Uterus (tissue), 4 donors: ENCODE measurements around the gene GPRC5C. TPM values are rescaled to one million over a fixed set of nuclear protein-coding genes. Genes with fewer than 3 reads are reported as not detected.

Experiments used
- DNase-seq, 2 donors: peaks; one replicate each; pipeline ENCODE4 v3.0.0-alpha.2; 2019 to 2020
- H3K27ac ChIP-seq, 2 donors: fragments of 200-600 bp; sonication (generic); 1 replicate in 1 of 2; 2 replicates in 1 of 2; pipeline ENCODE4 v1.5.1; 2016 to 2018
- H3K27me3 ChIP-seq, 2 donors: fragments of 200-600 bp; sonication (generic); one replicate each; pipeline ENCODE4 v1.5.1; 2018 to 2019; ENCODE audit warnings: control low read depth in 1 of 2
- H3K36me3 ChIP-seq, 2 donors: fragments of 200-600 bp; sonication (generic); one replicate each; pipeline ENCODE4 v1.5.1; 2019; ENCODE audit warnings: control low read depth in 1 of 2
- H3K4me1 ChIP-seq, 2 donors: fragments of 200-600 bp; sonication (generic); one replicate each; pipeline ENCODE4 v1.5.1; 2018 to 2019; ENCODE audit warnings: control low read depth in 1 of 2
- H3K4me3 ChIP-seq, 2 donors: fragments of 200-600 bp; sonication (generic); 1 replicate in 1 of 2; 2 replicates in 1 of 2; pipeline ENCODE4 v1.5.1; 2018 to 2019; ENCODE audit warnings: mild to moderate bottlenecking in 1 of 2
- H3K9me3 ChIP-seq, 2 donors: fragments of 200-600 bp; sonication (generic); one replicate each; pipeline ENCODE4 v1.5.1; 2019; ENCODE audit warnings: control low read depth in 1 of 2
- POLR2A ChIP-seq, 2 donors: fragments of 450-650 bp; IDR thresholded peaks; one replicate each; pipeline ENCODE4 v1.6.1; 2016; ENCODE audit warnings: antibody characterized with exemption in 2 of 2, mild to moderate bottlenecking in 1 of 2, moderate library complexity in 1 of 2
- intact Hi-C: fragments of 100-400 bp; cut with DNase I; formaldehyde crosslinking; loops from one replicate; pipeline ENCODE4 v1.15.1; 2023; ENCODE audit warnings: low total_unique reads
- total RNA-seq, 4 donors: library from RNA; depleted of rRNA in 3 of 4; stranded (reverse); fragments of >200 nt in 3 of 4; gene quantifications; one replicate each; pipeline versions ENCODE4 v1.1.0 to v1.2.4, GENCODE V29; 2014 to 2023
- TF ChIP-seq, protein P1 (sequence below), 4 experiments: fragments of 200-600 bp in 2 of 4; fragments of 450-650 bp in 2 of 4; sonication (generic) in 2 of 4; IDR thresholded peaks; one replicate each; pipeline ENCODE4 v1.5.1; 2016 to 2019; ENCODE audit warnings: antibody characterized with exemption in 4 of 4, mild to moderate bottlenecking in 2 of 4, moderate library complexity in 1 of 4
- donor health status: DM: yes; HTN: yes; CAD: no.

GPRC5C gene
- total RNA-seq, 4 donors from 2014 or later = 2.8 to 56.8 (median 27.6) TPM

GRCh38 chr17:74447628-74448159, 15.8 kb downstream of the GPRC5C start:
- TF ChIP-seq POLR2A (IDR thresholded peaks at IDR 0.05) = no peak
- TF ChIP-seq, protein P1, sequence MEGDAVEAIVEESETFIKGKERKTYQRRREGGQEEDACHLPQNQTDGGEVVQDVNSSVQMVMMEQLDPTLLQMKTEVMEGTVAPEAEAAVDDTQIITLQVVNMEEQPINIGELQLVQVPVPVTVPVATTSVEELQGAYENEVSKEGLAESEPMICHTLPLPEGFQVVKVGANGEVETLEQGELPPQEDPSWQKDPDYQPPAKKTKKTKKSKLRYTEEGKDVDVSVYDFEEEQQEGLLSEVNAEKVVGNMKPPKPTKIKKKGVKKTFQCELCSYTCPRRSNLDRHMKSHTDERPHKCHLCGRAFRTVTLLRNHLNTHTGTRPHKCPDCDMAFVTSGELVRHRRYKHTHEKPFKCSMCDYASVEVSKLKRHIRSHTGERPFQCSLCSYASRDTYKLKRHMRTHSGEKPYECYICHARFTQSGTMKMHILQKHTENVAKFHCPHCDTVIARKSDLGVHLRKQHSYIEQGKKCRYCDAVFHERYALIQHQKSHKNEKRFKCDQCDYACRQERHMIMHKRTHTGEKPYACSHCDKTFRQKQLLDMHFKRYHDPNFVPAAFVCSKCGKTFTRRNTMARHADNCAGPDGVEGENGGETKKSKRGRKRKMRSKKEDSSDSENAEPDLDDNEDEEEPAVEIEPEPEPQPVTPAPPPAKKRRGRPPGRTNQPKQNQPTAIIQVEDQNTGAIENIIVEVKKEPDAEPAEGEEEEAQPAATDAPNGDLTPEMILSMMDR (IDR thresholded peaks at IDR 0.05) = no peak
- Histone ChIP-seq H3K9me3 (no peaks in the 10 kb centered on the region), H3K36me3 (no peaks in the 10 kb centered on the region), H3K4me1 (peaks cover 0 to 8% of the 10 kb centered on the region in 2 donors), H3K27ac (peak overlapping the region; percentile 66 to 76), H3K27me3 (no peaks in the 10 kb centered on the region), H3K4me3 (no peak overlapping the region)
- intact Hi-C loops = no loop called here
- DNase-seq = no peak

- TF ChIP-seq POLR2A (IDR thresholded peaks at IDR 0.05) = no peak
- TF ChIP-seq, protein P1 (IDR thresholded peaks at IDR 0.05) = no peak
- no peaks in the 10 kb centered on the region for H3K9me3 ChIP-seq
- H3K4me3 ChIP-seq = no peak overlapping the region
- no peaks in the 10 kb centered on the region for H3K27me3 ChIP-seq
- peak overlapping the region; percentile 4 to 50 for H3K27ac ChIP-seq
- DNase-seq = no peak
- intact Hi-C loops = no loop called here
- H3K36me3 ChIP-seq = no peaks in the 10 kb centered on the region
- peaks cover 0 to 5% of the 10 kb centered on the region in 2 donors for H3K4me1 ChIP-seq
Measured at GRCh38 chr17:74448756-74449155, 16.9 kb downstream of the GPRC5C start.

GRCh38 chr17:74449306-74449705, 17.4 kb downstream of the GPRC5C start:
- peaks cover 0 to 6% of the 10 kb centered on the region in 2 donors for H3K4me1 ChIP-seq
- peak overlapping the region; percentile 4 to 21 for H3K27ac ChIP-seq
- H3K4me3 ChIP-seq = no peak overlapping the region
- no peak for TF ChIP-seq POLR2A (IDR thresholded peaks at IDR 0.05)
- TF ChIP-seq, protein P1 (IDR thresholded peaks at IDR 0.05) = no peak
- H3K9me3 ChIP-seq = no peaks in the 10 kb centered on the region
- intact Hi-C loops = no loop called here
- H3K36me3 ChIP-seq = no peaks in the 10 kb centered on the region
- no peaks in the 10 kb centered on the region for H3K27me3 ChIP-seq
- DNase-seq = no peak

DNA sequence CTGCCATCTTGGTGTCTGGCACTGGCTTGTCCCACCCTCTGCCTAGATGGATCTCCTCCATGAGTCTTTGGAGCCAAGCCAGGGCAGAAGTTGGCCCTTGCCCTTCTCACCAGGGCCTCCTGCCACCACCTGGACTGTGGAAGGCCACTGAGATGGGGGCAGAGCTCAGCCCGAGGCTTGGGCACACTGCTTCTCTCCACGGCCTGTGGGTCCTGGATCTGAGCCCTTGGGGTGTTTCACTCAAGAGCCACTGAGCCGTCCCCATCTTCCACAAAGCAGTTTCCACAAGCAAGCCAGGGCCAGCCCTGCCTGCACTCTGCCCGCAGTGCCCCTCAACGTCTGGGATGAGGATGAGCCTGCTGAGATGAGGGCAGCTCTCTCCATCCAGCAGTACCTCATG, 17.9 kb downstream of the GPRC5C start:
- intact Hi-C loops = no loop called here
- peaks cover 0 to 10% of the 10 kb centered on the region in 2 donors for H3K4me1 ChIP-seq
- no peaks in the 10 kb centered on the region for H3K27me3 ChIP-seq
- no peak overlapping the region for H3K4me3 ChIP-seq
- peak overlapping the region; percentile 4 to 21 for H3K27ac ChIP-seq
- no peaks in the 10 kb centered on the region for H3K36me3 ChIP-seq
- no peaks in the 10 kb centered on the region for H3K9me3 ChIP-seq
- DNase-seq = no peak
- TF ChIP-seq POLR2A (IDR thresholded peaks at IDR 0.05) = no peak
- TF ChIP-seq, protein P1 (IDR thresholded peaks at IDR 0.05) = no peak

- H3K27ac ChIP-seq = no peak overlapping the region
- H3K9me3 ChIP-seq = no peaks in the 10 kb centered on the region
- H3K36me3 ChIP-seq = no peaks in the 10 kb centered on the region
- TF ChIP-seq POLR2A (IDR thresholded peaks at IDR 0.05) = no peak
- TF ChIP-seq, protein P1 (IDR thresholded peaks at IDR 0.05) = no peak
- H3K4me1 ChIP-seq = peaks cover 0 to 10% of the 10 kb centered on the region in 2 donors
- intact Hi-C loops = no loop called here
- no peaks in the 10 kb centered on the region for H3K27me3 ChIP-seq
- DNase-seq = no peak
- no peak overlapping the region for H3K4me3 ChIP-seq
Measured at GRCh38 chr17:74450231-74450630, 18.3 kb downstream of the GPRC5C start.
